ENCODE measurements around the gene TEK. TPM values are rescaled to one million over a fixed set of nuclear protein-coding genes. Genes with fewer than 3 reads are reported as not detected.
"Not testable (repeated sequence)": the region's sequence is repeated elsewhere in the genome, so short reads cannot be mapped to it uniquely, and the experiment has no call there.

TEK gene
- total RNA-seq, 2 experiments from 2014 or later = not detected

- H3K27ac Mint-ChIP-seq = no peak overlapping the region
- H3K4me3 Mint-ChIP-seq = no peak overlapping the region
- no peaks in the 10 kb centered on the region for H3K9me3 Mint-ChIP-seq (ENCODE audit: low read depth)
- CTCF ChIA-PET = no interaction called here
- H3K4me1 Mint-ChIP-seq = no peaks in the 10 kb centered on the region
- DNase-seq (no peak), ATAC-seq (no peak)
- H3K36me3 Mint-ChIP-seq = no peaks in the 10 kb centered on the region
- no peaks in the 10 kb centered on the region for H3K27me3 Mint-ChIP-seq
These were observed 86.2 kb downstream of the TEK start for GRCh38 chr9:27195191-27195590.

GRCh38 chr9:27196383-27196782 is 87.4 kb downstream of the TEK start:
- no peaks in the 10 kb centered on the region for H3K9me3 Mint-ChIP-seq (ENCODE audit: low read depth)

GRCh38 chr9:27198190-27198589 is 89.2 kb downstream of the TEK start:
- DNase-seq (no peak), ATAC-seq (no peak)
- CTCF ChIA-PET = no interaction called here
- no peaks in the 10 kb centered on the region for H3K4me1 Mint-ChIP-seq
- no peaks in the 10 kb centered on the region for H3K36me3 Mint-ChIP-seq
- H3K27me3 Mint-ChIP-seq = no peaks in the 10 kb centered on the region
- no peak overlapping the region for H3K27ac Mint-ChIP-seq
- H3K4me3 Mint-ChIP-seq = no peak overlapping the region
- no peaks in the 10 kb centered on the region for H3K9me3 Mint-ChIP-seq (ENCODE audit: low read depth)

More at GRCh38 chr9:27196383-27196782, 87.4 kb downstream of the TEK start:
- ATAC-seq (no peak), DNase-seq (no peak)
- Mint-ChIP-seq H3K4me3 (no peak overlapping the region), H3K27me3 (no peaks in the 10 kb centered on the region), H3K27ac (no peak overlapping the region), H3K4me1 (no peaks in the 10 kb centered on the region), H3K36me3 (no peaks in the 10 kb centered on the region)
- CTCF ChIA-PET = no interaction called here

- CTCF ChIA-PET = no interaction called here
- no peaks in the 10 kb centered on the region for H3K4me1 Mint-ChIP-seq
- H3K9me3 Mint-ChIP-seq (ENCODE audit: low read depth) = no peaks in the 10 kb centered on the region
- no peak for DNase-seq
- no peak for ATAC-seq
- H3K27ac Mint-ChIP-seq = no peak overlapping the region
- H3K4me3 Mint-ChIP-seq = no peak overlapping the region
- no peaks in the 10 kb centered on the region for H3K36me3 Mint-ChIP-seq
- peaks cover 2% of the 10 kb centered on the region for H3K27me3 Mint-ChIP-seq
These were observed 93.0 kb downstream of the TEK start for GRCh38 chr9:27202056-27202455.

- H3K9me3 Mint-ChIP-seq (ENCODE audit: low read depth) = no peaks in the 10 kb centered on the region
- CTCF ChIA-PET = no interaction called here
- no peak for DNase-seq
These were observed 94.8 kb downstream of the TEK start for GRCh38 chr9:27203783-27204182.

GRCh38 chr9:27204578-27204977 is 95.6 kb downstream of the TEK start:
- Mint-ChIP-seq H3K27ac (no peak overlapping the region), H3K9me3 (ENCODE audit: low read depth) (no peaks in the 10 kb centered on the region), H3K27me3 (peaks cover 5% of the 10 kb centered on the region), H3K4me3 (no peak overlapping the region), H3K36me3 (no peaks in the 10 kb centered on the region), H3K4me1 (no peaks in the 10 kb centered on the region)
- DNase-seq (no peak), ATAC-seq (no peak)
- CTCF ChIA-PET = no interaction called here

More at GRCh38 chr9:27203783-27204182, 94.8 kb downstream of the TEK start:
- no peak overlapping the region for H3K4me3 Mint-ChIP-seq
- no peak for ATAC-seq
- peaks cover 5% of the 10 kb centered on the region for H3K27me3 Mint-ChIP-seq
- H3K4me1 Mint-ChIP-seq = no peaks in the 10 kb centered on the region
- H3K27ac Mint-ChIP-seq = no peak overlapping the region
- no peaks in the 10 kb centered on the region for H3K36me3 Mint-ChIP-seq

GRCh38 chr9:27205198-27205597 is 96.2 kb downstream of the TEK start:
- CTCF ChIA-PET = no interaction called here
- Mint-ChIP-seq H3K4me1 (no peaks in the 10 kb centered on the region), H3K27ac (no peak overlapping the region), H3K27me3 (peaks cover 5% of the 10 kb centered on the region), H3K9me3 (ENCODE audit: low read depth) (no peaks in the 10 kb centered on the region), H3K36me3 (no peaks in the 10 kb centered on the region), H3K4me3 (no peak overlapping the region)
- ATAC-seq (no peak), DNase-seq (no peak)

GRCh38 chr9:27206041-27206440 is 97.0 kb downstream of the TEK start:
- Mint-ChIP-seq H3K27me3 (peaks cover 5% of the 10 kb centered on the region), H3K4me3 (no peak overlapping the region), H3K9me3 (ENCODE audit: low read depth) (no peaks in the 10 kb centered on the region), H3K4me1 (no peaks in the 10 kb centered on the region), H3K36me3 (no peaks in the 10 kb centered on the region), H3K27ac (no peak overlapping the region)
- no peak for DNase-seq
- CTCF ChIA-PET = no interaction called here
- no peak for ATAC-seq

GRCh38 chr9:27209034-27209433 is 100.0 kb downstream of the TEK start:
- Mint-ChIP-seq H3K4me1 (no peaks in the 10 kb centered on the region), H3K4me3 (no peak overlapping the region), H3K27ac (no peak overlapping the region), H3K27me3 (peaks cover 5% of the 10 kb centered on the region), H3K9me3 (ENCODE audit: low read depth) (no peaks in the 10 kb centered on the region), H3K36me3 (no peaks in the 10 kb centered on the region)
- DNase-seq (no peak), ATAC-seq (no peak)
- CTCF ChIA-PET = no interaction called here

GRCh38 chr9:27210588-27210987 is 101.6 kb downstream of the TEK start:
- H3K36me3 Mint-ChIP-seq = no peaks in the 10 kb centered on the region
- DNase-seq (no peak), ATAC-seq (no peak)
- H3K4me1 Mint-ChIP-seq = no peaks in the 10 kb centered on the region
- no peak overlapping the region for H3K27ac Mint-ChIP-seq
- H3K9me3 Mint-ChIP-seq (ENCODE audit: low read depth) = no peaks in the 10 kb centered on the region
- CTCF ChIA-PET = no interaction called here
- H3K27me3 Mint-ChIP-seq = peaks cover 5% of the 10 kb centered on the region
- H3K4me3 Mint-ChIP-seq = no peak overlapping the region

GRCh38 chr9:27212191-27212590 is 103.2 kb downstream of the TEK start:
- Mint-ChIP-seq H3K27ac (no peak overlapping the region), H3K27me3 (peaks cover 3% of the 10 kb centered on the region), H3K4me1 (no peaks in the 10 kb centered on the region), H3K4me3 (no peak overlapping the region), H3K9me3 (ENCODE audit: low read depth) (no peaks in the 10 kb centered on the region), H3K36me3 (no peaks in the 10 kb centered on the region)
- DNase-seq = no peak
- CTCF ChIA-PET = no interaction called here
- ATAC-seq = no peak

GRCh38 chr9:27212621-27213020 is 103.6 kb downstream of the TEK start:
- ATAC-seq = no peak
- no peak for DNase-seq
- Mint-ChIP-seq H3K9me3 (ENCODE audit: low read depth) (no peaks in the 10 kb centered on the region), H3K27me3 (peaks cover 3% of the 10 kb centered on the region), H3K27ac (no peak overlapping the region), H3K4me3 (no peak overlapping the region), H3K4me1 (no peaks in the 10 kb centered on the region), H3K36me3 (no peaks in the 10 kb centered on the region)
- CTCF ChIA-PET = no interaction called here

GRCh38 chr9:27227192-27227591 is 118.2 kb downstream of the TEK start:
- DNase-seq (no peak), ATAC-seq (no peak)
- Mint-ChIP-seq H3K9me3 (ENCODE audit: low read depth) (no peaks in the 10 kb centered on the region), H3K27ac (no peak overlapping the region), H3K4me1 (no peaks in the 10 kb centered on the region), H3K36me3 (no peaks in the 10 kb centered on the region), H3K27me3 (peaks cover 2% of the 10 kb centered on the region), H3K4me3 (no peak overlapping the region)
- CTCF ChIA-PET = no interaction called here

GRCh38 chr9:27239648-27240047 is 130.6 kb downstream of the TEK start:
- CTCF ChIA-PET = not testable (repeated sequence)

GRCh38 chr9:27247756-27248155 is 138.7 kb downstream of the TEK start:
- Mint-ChIP-seq H3K36me3 (no peaks in the 10 kb centered on the region), H3K4me1 (no peaks in the 10 kb centered on the region), H3K27ac (no peak overlapping the region), H3K27me3 (peaks cover 12% of the 10 kb centered on the region), H3K9me3 (ENCODE audit: low read depth) (no peaks in the 10 kb centered on the region), H3K4me3 (no peak overlapping the region)
- DNase-seq (no peak), ATAC-seq (no peak)
- CTCF ChIA-PET = no interaction called here

More at GRCh38 chr9:27239648-27240047, 130.6 kb downstream of the TEK start:
- H3K4me3 Mint-ChIP-seq; H3K9me3 Mint-ChIP-seq (ENCODE audit: low read depth); DNase-seq; ATAC-seq; H3K27ac Mint-ChIP-seq; H3K27me3 Mint-ChIP-seq; H3K36me3 Mint-ChIP-seq; H3K4me1 Mint-ChIP-seq: not testable (repeated sequence)
